HG02678 (cell line): Measurements from ENCODE around the gene AIFM3.
A peak's percentile ranks its signal among the peaks of the same experiment; 100 is the strongest.
"Not testable (repeated sequence)": the region's sequence is repeated elsewhere in the genome, so short reads cannot be mapped to it uniquely, and the experiment has no call there.

ENCODE experiments used
- ATAC-seq: cut with Tn5 transposase; IDR thresholded peaks from one replicate; pipeline ENCODE4 v1.9.1; 2021; ENCODE audit warnings: mild to moderate bottlenecking, moderate library complexity; ENCODE audit not compliant: unreplicated experiment

AIFM3 gene

GRCh38 chr22:21000207-21000986, 33.3 kb downstream of the AIFM3 start:
- no peak for ATAC-seq

- ATAC-seq, result no peak
Measured at GRCh38 chr22:21000987-21001600, 34.0 kb downstream of the AIFM3 start.

- peak; percentile 91 for ATAC-seq
Measured at GRCh38 chr22:21001601-21002325, 34.7 kb downstream of the AIFM3 start, which contains the start of gene THAP7. THAP7 (minus strand) TSS chr22:21002118; CDS start chr22:21001911, 207 bp downstream.

GRCh38 chr22:21003782-21004181, 36.7 kb downstream of the AIFM3 start:
- no peak for ATAC-seq

GRCh38 chr22:21009208-21009607, 42.2 kb downstream of the AIFM3 start:
- ATAC-seq, result not testable (repeated sequence)

- no peak for ATAC-seq
Measured at GRCh38 chr22:21009638-21010425, 42.8 kb downstream of the AIFM3 start.

GRCh38 chr22:21010426-21011113, 43.5 kb downstream of the AIFM3 start:
- ATAC-seq, result no peak

- no peak for ATAC-seq
Measured at GRCh38 chr22:21012446-21013407, 45.7 kb downstream of the AIFM3 start.

- ATAC-seq, result peak; percentile 13
Measured at GRCh38 chr22:21013657-21014201, 46.7 kb downstream of the AIFM3 start.

- peak; percentile 88 for ATAC-seq
Measured at GRCh38 chr22:21014202-21014725, 47.2 kb downstream of the AIFM3 start.

- no peak for ATAC-seq
Measured at GRCh38 chr22:21014726-21015465, 47.8 kb downstream of the AIFM3 start, which contains the start of gene P2RX6. P2RX6 (plus strand) TSS chr22:21015165; CDS start chr22:21015175, 10 bp downstream.

GRCh38 chr22:21015466-21016006, 48.5 kb downstream of the AIFM3 start:
- ATAC-seq, result no peak

- no peak for ATAC-seq
Measured at GRCh38 chr22:21016644-21017420, 49.8 kb downstream of the AIFM3 start.

- no peak for ATAC-seq
Measured at GRCh38 chr22:21018314-21018713, 51.3 kb downstream of the AIFM3 start.

- ATAC-seq, result no peak
Measured at GRCh38 chr22:21020802-21021429, 53.9 kb downstream of the AIFM3 start.

- no peak for ATAC-seq
Measured at GRCh38 chr22:21022507-21022906, 55.5 kb downstream of the AIFM3 start.
